ENCODE results near the gene ACSF3. TPM values are rescaled to one million over a fixed set of nuclear protein-coding genes. Genes with fewer than 3 reads are reported as not detected.

ACSF3 gene
- total RNA-seq, 6 experiments from 2014 or later, result 18.4 to 24.2 (median 21.2) TPM

DNA sequence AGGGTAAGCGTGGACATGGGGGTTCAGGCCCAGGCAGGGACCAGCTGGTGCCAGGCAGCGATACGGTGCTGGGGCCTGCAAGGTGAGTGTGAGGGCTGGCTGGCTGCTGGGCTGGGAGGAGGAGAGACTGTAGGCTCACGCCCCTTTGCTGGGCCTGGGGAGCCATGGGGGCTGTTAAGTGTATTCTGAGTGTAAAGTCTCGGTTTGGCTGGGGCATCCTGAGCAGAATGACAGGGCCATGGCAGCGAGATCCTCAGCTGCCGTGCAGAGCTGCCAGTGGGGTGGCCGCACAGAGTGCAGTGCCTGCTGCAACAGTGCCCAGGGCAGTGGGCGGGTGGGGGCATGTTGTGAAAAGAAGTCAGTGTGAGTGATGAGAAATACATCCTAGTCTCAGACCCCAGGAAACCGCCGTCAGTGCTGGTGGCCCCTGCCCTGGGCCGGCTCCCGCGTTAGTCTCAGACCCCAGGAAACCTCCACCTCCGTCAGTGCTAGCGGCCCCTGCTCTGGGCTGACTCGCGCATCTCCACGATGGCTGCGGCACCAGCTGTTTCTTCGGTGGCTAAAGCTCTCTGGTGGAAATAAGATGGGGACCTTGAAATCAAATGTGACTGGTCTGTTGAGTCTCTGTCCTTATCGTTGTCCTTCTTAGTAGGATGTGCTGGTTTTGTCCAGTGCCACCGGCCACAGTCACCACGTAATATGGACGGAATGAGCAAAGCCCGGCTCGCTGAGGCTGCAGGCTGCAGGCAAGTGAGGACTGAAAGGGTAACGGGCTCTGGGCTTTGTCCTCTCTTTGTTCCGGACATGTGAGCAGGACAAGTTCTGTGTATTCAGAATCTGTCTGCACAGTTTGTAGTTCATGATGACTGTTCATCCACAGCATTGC is 22.9 kb downstream of the ACSF3 start:
- TF ChIP-seq, protein P1, sequence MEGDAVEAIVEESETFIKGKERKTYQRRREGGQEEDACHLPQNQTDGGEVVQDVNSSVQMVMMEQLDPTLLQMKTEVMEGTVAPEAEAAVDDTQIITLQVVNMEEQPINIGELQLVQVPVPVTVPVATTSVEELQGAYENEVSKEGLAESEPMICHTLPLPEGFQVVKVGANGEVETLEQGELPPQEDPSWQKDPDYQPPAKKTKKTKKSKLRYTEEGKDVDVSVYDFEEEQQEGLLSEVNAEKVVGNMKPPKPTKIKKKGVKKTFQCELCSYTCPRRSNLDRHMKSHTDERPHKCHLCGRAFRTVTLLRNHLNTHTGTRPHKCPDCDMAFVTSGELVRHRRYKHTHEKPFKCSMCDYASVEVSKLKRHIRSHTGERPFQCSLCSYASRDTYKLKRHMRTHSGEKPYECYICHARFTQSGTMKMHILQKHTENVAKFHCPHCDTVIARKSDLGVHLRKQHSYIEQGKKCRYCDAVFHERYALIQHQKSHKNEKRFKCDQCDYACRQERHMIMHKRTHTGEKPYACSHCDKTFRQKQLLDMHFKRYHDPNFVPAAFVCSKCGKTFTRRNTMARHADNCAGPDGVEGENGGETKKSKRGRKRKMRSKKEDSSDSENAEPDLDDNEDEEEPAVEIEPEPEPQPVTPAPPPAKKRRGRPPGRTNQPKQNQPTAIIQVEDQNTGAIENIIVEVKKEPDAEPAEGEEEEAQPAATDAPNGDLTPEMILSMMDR (IDR thresholded peaks at IDR 0.05), result no peak
- DNase-seq, result no peak
- Mint-ChIP-seq H3K27me3 (ENCODE audit: insufficient read depth) (peaks cover 2% of the 10 kb centered on the region), H3K4me3 (no peak overlapping the region), H3K4me1 (ENCODE audit: low read depth) (peaks cover 12% of the 10 kb centered on the region; the same call in 1 of the 2 replicates), H3K36me3 (ENCODE audit: low read depth) (peaks cover 10% of the 10 kb centered on the region; the same call in 1 of the 2 replicates), H3K9me3 (no peaks in the 10 kb centered on the region), H3K27ac (no peak overlapping the region)

DNA sequence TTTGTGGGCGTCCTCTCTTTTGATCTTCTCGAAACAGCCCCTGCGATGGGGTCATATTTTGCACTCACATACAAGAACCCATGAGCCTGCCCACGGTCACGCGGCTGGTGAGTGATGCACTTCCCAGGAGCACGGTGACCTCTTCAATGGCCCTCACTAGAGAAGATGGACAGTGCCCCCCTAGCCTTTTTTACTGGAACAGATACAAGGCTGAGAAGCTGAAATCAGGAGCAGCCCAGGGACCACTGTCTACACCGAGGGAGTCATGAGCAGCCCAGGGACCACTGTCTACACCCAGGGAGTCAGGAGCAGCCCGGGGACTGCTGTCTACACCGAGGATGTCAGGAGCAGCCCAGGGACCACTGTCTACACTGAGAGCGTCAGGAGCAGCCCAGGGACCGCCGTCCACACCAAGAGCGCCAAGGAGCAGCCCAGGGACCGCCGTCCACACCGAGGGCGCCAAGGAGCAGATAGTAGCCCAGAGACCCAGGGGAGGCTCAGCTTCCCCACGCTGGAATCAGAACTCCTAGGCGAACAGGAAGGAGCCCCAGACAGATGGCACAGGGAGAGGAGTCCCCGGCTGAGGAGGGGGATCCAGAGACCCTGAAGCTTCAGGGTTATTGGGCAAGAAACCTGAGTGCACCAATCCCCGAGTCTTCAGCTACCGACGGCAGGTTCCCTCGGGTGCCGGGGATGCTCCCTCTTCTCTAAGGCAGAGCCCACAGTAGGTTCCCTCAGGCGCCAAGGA is 23.7 kb downstream of the ACSF3 start:
- TF ChIP-seq, protein P1 (IDR thresholded peaks at IDR 0.05), result no peak
- peaks cover 12% of the 10 kb centered on the region; the same call in 1 of the 2 replicates for H3K4me1 Mint-ChIP-seq (ENCODE audit: low read depth)
- peaks cover 10% of the 10 kb centered on the region; the same call in 1 of the 2 replicates for H3K36me3 Mint-ChIP-seq (ENCODE audit: low read depth)
- H3K27ac Mint-ChIP-seq, result no peak overlapping the region
- H3K9me3 Mint-ChIP-seq, result no peaks in the 10 kb centered on the region
- H3K27me3 Mint-ChIP-seq (ENCODE audit: insufficient read depth), result peaks cover 2% of the 10 kb centered on the region
- no peak for DNase-seq
- H3K4me3 Mint-ChIP-seq, result no peak overlapping the region

DNA sequence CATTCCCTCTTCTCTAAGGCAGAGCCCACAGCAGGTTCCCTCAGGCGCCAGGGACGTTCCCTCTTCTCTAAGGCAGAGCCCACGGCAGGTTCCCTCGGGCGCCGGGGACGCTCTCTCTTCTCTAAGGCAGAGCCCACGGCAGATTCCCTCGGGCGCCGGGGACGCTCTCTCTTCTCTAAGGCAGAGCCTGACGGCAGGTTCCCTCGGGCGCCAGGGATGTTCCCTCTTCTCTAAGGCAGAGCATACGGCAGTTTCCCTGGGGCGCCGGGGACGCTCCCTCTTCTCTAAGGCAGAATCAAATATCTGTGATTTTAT is 24.3 kb downstream of the ACSF3 start:
- TF ChIP-seq, protein P1 (IDR thresholded peaks at IDR 0.05), result no peak
- Mint-ChIP-seq H3K36me3 (ENCODE audit: low read depth) (peaks cover 10% of the 10 kb centered on the region; the same call in 1 of the 2 replicates), H3K9me3 (no peaks in the 10 kb centered on the region), H3K27me3 (ENCODE audit: insufficient read depth) (peaks cover 2% of the 10 kb centered on the region), H3K27ac (no peak overlapping the region), H3K4me1 (ENCODE audit: low read depth) (peaks cover 12% of the 10 kb centered on the region; the same call in 1 of the 2 replicates), H3K4me3 (no peak overlapping the region)
- no peak for DNase-seq

DNA sequence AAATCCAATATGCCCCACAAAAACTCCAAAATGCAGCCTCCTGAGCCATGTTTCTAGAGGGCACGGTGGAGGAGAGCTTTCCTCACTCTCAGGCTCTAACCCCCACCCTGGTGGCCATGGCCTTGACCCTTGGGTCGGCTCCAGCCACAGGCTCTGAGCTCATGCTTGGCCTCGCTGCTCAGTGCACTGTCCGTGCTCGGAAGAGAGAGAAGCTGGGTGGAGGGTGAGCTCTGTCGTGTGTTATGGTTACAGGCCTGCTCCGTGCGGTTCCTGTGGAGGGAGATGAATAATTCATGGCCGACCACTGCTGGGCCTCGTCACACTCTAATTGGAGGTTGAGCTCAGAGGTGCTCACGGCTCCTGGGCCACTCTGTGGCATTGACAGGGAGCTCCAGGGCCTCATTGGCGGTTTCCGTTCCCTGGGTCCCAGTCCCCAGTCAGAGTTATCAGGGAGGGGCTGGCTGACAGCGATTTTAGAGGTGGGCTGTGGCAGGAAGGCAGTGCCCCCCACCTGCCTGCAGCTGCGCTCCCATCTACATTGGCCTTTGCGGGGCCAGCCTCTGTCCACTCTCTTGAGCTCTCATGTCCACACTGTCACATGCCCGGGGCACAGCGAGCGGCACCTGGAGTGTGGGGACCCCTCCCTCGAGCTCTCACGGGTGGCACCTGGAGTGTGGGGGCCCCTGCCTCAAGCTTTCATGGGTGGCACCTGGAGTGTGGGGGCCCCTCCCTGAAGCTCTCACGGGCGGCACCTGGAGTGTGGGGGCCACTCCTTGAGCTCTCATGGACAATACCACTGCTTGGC is 24.9 kb downstream of the ACSF3 start:
- H3K27ac Mint-ChIP-seq, result no peak overlapping the region
- no peaks in the 10 kb centered on the region for H3K9me3 Mint-ChIP-seq
- no peak for DNase-seq
- H3K4me1 Mint-ChIP-seq (ENCODE audit: low read depth), result peaks cover 12% of the 10 kb centered on the region; the same call in 1 of the 2 replicates
- TF ChIP-seq, protein P1 (IDR thresholded peaks at IDR 0.05), result no peak
- H3K27me3 Mint-ChIP-seq (ENCODE audit: insufficient read depth), result peaks cover 2% of the 10 kb centered on the region
- H3K36me3 Mint-ChIP-seq (ENCODE audit: low read depth), result peaks cover 14% of the 10 kb centered on the region
- H3K4me3 Mint-ChIP-seq, result no peak overlapping the region

DNA sequence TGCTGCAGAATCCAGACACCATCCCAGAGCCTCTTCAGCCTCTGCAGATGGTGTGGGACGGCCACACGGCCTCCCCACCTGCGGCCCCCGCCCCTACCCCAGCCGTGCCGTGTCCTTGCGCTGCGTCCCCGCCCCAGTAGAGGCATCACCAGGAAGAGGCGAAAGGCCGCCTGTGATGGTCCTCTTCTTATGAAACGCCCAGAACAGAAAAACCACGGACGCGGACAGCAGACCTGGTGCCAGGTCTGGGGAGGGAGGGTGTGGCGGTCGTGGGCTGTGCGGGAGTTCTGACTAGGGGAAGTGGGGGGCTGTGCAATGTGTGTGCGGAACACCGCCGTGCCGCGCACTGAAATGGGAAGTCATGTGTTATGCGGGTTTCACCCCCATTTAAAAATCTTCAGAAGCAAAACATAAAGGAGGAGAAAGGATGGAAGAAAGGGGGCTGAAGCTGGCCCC is 25.5 kb downstream of the ACSF3 start:
- Mint-ChIP-seq H3K27ac (no peak overlapping the region), H3K36me3 (ENCODE audit: low read depth) (peaks cover 20% of the 10 kb centered on the region), H3K4me1 (ENCODE audit: low read depth) (peaks cover 12% of the 10 kb centered on the region; the same call in 1 of the 2 replicates), H3K27me3 (ENCODE audit: insufficient read depth) (peaks cover 2% of the 10 kb centered on the region), H3K9me3 (no peaks in the 10 kb centered on the region), H3K4me3 (no peak overlapping the region)
- TF ChIP-seq, protein P1 (IDR thresholded peaks at IDR 0.05), result no peak
- no peak for DNase-seq

Data from HFFc6 (cell line).